ENCODE results near the gene DZIP1.
A peak's percentile ranks its signal among the peaks of the same experiment; 100 is the strongest.

DZIP1 gene

DNA sequence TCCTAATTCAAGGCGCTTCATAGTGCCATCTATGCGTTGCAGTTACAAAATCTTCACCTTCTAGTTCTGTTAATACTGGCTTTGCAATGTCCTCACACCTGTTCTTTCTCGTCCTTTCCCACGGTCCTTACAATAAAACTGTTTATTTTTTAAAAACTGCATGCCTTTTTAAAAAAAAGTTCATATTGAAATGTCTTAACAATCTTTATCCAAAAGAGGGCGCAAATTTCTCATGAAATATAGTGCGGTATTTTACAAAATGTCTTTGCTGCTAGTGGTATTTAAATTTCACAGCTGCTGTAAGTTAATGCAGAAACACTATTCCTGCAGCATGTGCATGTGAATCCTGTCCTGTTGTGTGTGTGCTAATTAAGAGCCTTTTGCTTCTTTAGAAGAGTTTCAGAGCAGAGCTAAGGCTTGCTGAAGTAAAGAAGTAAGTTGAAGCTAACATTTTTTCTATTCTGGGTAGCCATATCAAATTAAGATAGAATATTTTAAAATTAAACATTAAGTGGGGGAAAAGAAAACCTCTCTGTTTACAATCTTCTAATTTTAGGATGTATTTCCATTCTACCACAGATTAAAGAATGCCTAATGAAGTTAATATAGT is 107.8 kb downstream of the DZIP1 start:
- TF ChIP-seq, protein P1, sequence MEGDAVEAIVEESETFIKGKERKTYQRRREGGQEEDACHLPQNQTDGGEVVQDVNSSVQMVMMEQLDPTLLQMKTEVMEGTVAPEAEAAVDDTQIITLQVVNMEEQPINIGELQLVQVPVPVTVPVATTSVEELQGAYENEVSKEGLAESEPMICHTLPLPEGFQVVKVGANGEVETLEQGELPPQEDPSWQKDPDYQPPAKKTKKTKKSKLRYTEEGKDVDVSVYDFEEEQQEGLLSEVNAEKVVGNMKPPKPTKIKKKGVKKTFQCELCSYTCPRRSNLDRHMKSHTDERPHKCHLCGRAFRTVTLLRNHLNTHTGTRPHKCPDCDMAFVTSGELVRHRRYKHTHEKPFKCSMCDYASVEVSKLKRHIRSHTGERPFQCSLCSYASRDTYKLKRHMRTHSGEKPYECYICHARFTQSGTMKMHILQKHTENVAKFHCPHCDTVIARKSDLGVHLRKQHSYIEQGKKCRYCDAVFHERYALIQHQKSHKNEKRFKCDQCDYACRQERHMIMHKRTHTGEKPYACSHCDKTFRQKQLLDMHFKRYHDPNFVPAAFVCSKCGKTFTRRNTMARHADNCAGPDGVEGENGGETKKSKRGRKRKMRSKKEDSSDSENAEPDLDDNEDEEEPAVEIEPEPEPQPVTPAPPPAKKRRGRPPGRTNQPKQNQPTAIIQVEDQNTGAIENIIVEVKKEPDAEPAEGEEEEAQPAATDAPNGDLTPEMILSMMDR (IDR thresholded peaks at IDR 0.05; ENCODE audit: insufficient read depth, low read depth, low read length, missing control alignments) = peak; percentile 42
- DNase-seq (ENCODE audit: low read depth) = peak; percentile 48
- no peak overlapping the region for H3K4me3 ChIP-seq (ENCODE audit: low read length)

DNA sequence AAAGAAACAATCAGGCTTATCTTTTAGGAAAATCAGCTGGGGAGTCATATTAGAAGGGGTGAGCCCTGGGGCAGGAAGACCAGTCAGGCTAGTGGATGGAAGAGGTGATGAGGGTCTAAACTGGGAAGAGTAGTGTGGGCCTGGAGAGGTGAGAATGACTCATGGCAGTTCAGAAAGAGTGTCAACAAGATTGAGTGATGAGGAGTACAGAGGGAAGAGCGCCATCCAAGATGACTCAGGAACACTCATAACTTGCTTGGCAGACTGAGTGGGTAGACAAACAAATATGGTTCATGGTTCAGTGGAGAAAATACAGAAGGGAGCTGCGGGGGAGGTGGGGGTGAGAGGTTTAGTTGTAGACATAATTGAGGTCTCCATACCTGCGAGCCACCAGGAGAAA is 109.3 kb downstream of the DZIP1 start:
- DNase-seq (ENCODE audit: low read depth) = peak; percentile 97
- H3K4me3 ChIP-seq (ENCODE audit: low read length) = no peak overlapping the region
- TF ChIP-seq, protein P1 (IDR thresholded peaks at IDR 0.05; ENCODE audit: insufficient read depth, low read depth, low read length, missing control alignments) = no peak

- TF ChIP-seq, protein P1 (IDR thresholded peaks at IDR 0.05; ENCODE audit: insufficient read depth, low read depth, low read length, missing control alignments) = no peak
- DNase-seq (ENCODE audit: low read depth) = no peak
- no peak overlapping the region for H3K4me3 ChIP-seq (ENCODE audit: low read length)
Observed at GRCh38 chr13:95533545-95534160, 110.9 kb downstream of the DZIP1 start.

DNA sequence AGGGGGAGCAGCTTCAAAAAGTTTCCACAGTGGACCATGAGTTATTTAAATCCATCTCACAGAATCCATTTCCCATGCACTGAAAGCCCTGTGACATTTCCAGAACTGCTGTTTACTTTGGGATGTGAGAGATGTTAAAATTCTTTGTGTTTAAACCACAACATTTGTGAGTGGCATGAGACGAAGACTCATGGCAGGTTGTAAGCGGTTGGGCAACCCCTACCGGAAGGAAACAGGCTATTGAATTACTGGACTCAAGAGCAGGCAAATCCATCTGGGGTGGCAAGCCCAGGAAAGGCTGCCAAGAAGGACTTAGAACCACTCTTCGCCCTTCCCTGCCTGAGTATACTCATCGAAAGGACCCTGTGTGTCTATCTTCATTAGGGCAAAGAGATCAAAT is 114.3 kb downstream of the DZIP1 start:
- no peak overlapping the region for H3K4me3 ChIP-seq (ENCODE audit: low read length)
- TF ChIP-seq, protein P1 (IDR thresholded peaks at IDR 0.05; ENCODE audit: insufficient read depth, low read depth, low read length, missing control alignments) = peak; percentile 11
- peak; percentile 95 for DNase-seq (ENCODE audit: low read depth)

Measured in epithelial cell of esophagus (primary cell).